ENCODE data around the gene DNAJB6. TPM values are rescaled to one million over a fixed set of nuclear protein-coding genes. Genes with fewer than 3 reads are reported as not detected.
A peak's percentile ranks its signal among the peaks of the same experiment; 100 is the strongest.

DNAJB6 gene
- total and polyA plus RNA-seq, 3 experiments from 2014 or later: 121 to 147 (median 124) TPM

- peaks cover under 1% of the 10 kb centered on the region for H3K4me1 ChIP-seq (ENCODE audit: insufficient read depth, low read length)
- Mint-ChIP-seq H3K36me3 (peaks cover 0 to 49% (median 8%) of the 10 kb centered on the region in 3 donors), H3K4me3 (no peak overlapping the region), H3K27me3 (no peaks in the 10 kb centered on the region), H3K9me3 (no peaks in the 10 kb centered on the region), H3K4me1 (peaks cover 9 to 18% (median 11%) of the 10 kb centered on the region in 3 donors), H3K27ac (peak overlapping the region in 1 of 8 donors; percentile 26)
- ChIA-PET CTCF (no interaction called here), POLR2A (no interaction called here)
- H3K9me3 ChIP-seq (ENCODE audit: low read length): no peaks in the 10 kb centered on the region
- H3K4me3 ChIP-seq (ENCODE audit: low read length): no peak overlapping the region
- H3K27ac ChIP-seq (ENCODE audit: low read depth, low read length): no peak overlapping the region
- peak in 1 of 5 donors; percentile 35 for DNase-seq
- H3K36me3 ChIP-seq (ENCODE audit: insufficient read depth, low read length): no peaks in the 10 kb centered on the region
- no peaks in the 10 kb centered on the region for H3K27me3 ChIP-seq (ENCODE audit: insufficient read depth, low read length, poor library complexity, severe bottlenecking)
These were observed 70.2 kb downstream of the DNAJB6 start for GRCh38 chr7:157406971-157407370.

GRCh38 chr7:157407512-157408257, 70.9 kb downstream of the DNAJB6 start:
- no peaks in the 10 kb centered on the region for H3K9me3 ChIP-seq (ENCODE audit: low read length)
- H3K27me3 ChIP-seq (ENCODE audit: insufficient read depth, low read length, poor library complexity, severe bottlenecking): no peaks in the 10 kb centered on the region
- peak in 1 of 5 donors; percentile 37 for DNase-seq
- H3K4me3 ChIP-seq (ENCODE audit: low read length): no peak overlapping the region
- POLR2A ChIA-PET: no interaction called here
- Mint-ChIP-seq H3K4me1 (peaks cover 13 to 25% (median 17%) of the 10 kb centered on the region in 3 donors), H3K4me3 (no peak overlapping the region), H3K36me3 (peaks cover 0 to 50% (median 8%) of the 10 kb centered on the region in 3 donors), H3K9me3 (no peaks in the 10 kb centered on the region), H3K27me3 (no peaks in the 10 kb centered on the region), H3K27ac (peak overlapping the region in 1 of 8 donors; percentile 52)
- H3K36me3 ChIP-seq (ENCODE audit: insufficient read depth, low read length): no peaks in the 10 kb centered on the region
- CTCF ChIA-PET: no interaction called here
- H3K27ac ChIP-seq (ENCODE audit: low read depth, low read length): no peak overlapping the region
- peaks cover 8% of the 10 kb centered on the region for H3K4me1 ChIP-seq (ENCODE audit: insufficient read depth, low read length)

DNA sequence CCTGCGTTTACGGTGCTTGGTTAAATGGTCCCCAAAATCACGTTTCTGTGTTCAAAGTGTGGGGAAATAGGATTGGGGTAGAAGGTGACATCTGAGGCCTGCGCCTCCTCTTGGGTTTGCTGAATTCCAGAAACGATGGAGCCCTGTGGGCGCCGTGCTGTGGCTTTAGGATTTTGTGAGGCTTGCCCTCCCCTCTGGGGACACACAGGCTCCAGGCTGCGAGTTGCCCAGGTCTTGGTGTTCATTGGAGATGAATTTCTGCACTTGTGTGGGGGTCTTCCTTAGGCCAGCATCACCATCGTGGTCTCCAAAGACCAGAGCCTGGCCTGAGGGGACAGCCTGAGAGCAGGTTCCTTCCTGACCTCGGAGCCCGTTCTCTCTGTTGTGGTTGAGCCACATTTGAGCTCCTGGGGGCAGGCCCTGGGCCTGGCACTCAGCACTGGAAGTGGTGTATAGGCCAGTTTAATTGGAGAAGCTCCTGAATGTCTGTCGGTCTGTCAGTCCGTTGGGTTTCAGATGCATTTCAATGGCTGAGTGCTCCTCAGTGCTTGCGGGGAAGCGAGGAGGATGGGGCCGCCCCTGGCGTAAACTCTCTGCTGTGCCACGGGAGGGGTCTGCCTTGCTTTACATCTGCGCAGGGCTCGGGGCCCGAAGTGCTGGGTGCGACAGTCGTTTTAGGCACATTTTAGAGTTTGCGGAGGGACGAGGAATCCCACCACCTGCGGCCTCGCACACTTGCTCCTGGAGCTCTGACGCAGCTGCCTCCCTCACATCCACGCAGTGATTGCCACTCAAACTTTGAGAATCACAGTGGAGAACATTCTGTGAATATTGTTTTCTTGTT, 71.7 kb downstream of the DNAJB6 start:
- Histone ChIP-seq H3K27ac (ENCODE audit: low read depth, low read length) (no peak overlapping the region), H3K36me3 (ENCODE audit: insufficient read depth, low read length) (no peaks in the 10 kb centered on the region), H3K4me3 (ENCODE audit: low read length) (no peak overlapping the region), H3K9me3 (ENCODE audit: low read length) (no peaks in the 10 kb centered on the region), H3K4me1 (ENCODE audit: insufficient read depth, low read length) (peaks cover 10% of the 10 kb centered on the region), H3K27me3 (ENCODE audit: insufficient read depth, low read length, poor library complexity, severe bottlenecking) (no peaks in the 10 kb centered on the region)
- peaks cover 13 to 27% (median 19%) of the 10 kb centered on the region in 3 donors for H3K4me1 Mint-ChIP-seq
- H3K4me3 Mint-ChIP-seq: no peak overlapping the region
- H3K36me3 Mint-ChIP-seq: peaks cover 0 to 47% (median 8%) of the 10 kb centered on the region in 3 donors
- peak overlapping the region in 4 of 8 donors; percentile 12 to 52 (median 30) for H3K27ac Mint-ChIP-seq
- ChIA-PET CTCF (no interaction called here), POLR2A (no interaction called here)
- H3K27me3 Mint-ChIP-seq: no peaks in the 10 kb centered on the region
- DNase-seq: peak in 1 of 5 donors; percentile 43
- no peaks in the 10 kb centered on the region for H3K9me3 Mint-ChIP-seq

DNA sequence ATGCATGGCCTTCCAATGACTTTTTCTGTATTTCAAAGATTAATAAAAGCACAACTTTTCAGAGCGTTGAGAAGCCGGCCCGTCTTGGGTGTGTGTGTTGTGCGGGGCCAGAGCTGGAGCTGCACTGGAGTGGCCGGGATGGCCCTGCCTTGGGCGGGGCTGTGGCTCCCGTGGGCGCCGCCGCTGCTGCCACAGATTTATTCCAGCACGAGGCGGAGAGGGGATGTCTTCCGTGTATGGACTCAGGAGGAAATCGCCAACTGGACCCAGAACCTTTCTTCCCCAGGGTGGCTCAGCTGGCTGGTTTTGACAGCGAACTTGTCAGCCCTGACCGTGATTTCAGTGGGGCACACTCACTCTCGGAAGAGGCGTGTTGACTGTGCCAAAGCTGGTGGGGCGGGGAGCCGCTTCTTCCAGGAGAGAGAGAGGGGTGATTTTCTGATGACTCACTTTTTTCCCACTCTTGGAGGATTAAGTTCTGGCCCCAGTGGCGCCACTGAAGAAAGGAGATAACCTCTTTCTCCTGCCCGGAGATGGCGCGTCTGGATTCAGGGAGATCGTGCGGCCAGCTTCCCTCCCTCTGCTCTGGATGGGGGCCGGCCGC, 72.4 kb downstream of the DNAJB6 start:
- Mint-ChIP-seq H3K4me3 (no peak overlapping the region), H3K4me1 (peaks cover 13 to 27% (median 19%) of the 10 kb centered on the region in 3 donors), H3K36me3 (peaks cover 0 to 48% (median 8%) of the 10 kb centered on the region in 3 donors), H3K27me3 (no peaks in the 10 kb centered on the region), H3K27ac (peak overlapping the region in 1 of 8 donors; percentile 12), H3K9me3 (no peaks in the 10 kb centered on the region)
- no peak for DNase-seq
- Histone ChIP-seq H3K4me1 (ENCODE audit: insufficient read depth, low read length) (peaks cover 10% of the 10 kb centered on the region), H3K27me3 (ENCODE audit: insufficient read depth, low read length, poor library complexity, severe bottlenecking) (no peaks in the 10 kb centered on the region), H3K9me3 (ENCODE audit: low read length) (no peaks in the 10 kb centered on the region), H3K27ac (ENCODE audit: low read depth, low read length) (no peak overlapping the region), H3K36me3 (ENCODE audit: insufficient read depth, low read length) (no peaks in the 10 kb centered on the region), H3K4me3 (ENCODE audit: low read length) (no peak overlapping the region)
- ChIA-PET CTCF (no interaction called here), POLR2A (no interaction called here)

GRCh38 chr7:157409753-157410727, 73.2 kb downstream of the DNAJB6 start:
- Mint-ChIP-seq H3K36me3 (peaks cover 0 to 53% (median 8%) of the 10 kb centered on the region in 3 donors), H3K4me1 (peaks cover 11 to 30% (median 19%) of the 10 kb centered on the region in 3 donors), H3K4me3 (no peak overlapping the region), H3K27ac (peak overlapping the region in 2 of 8 donors; percentile 29 to 69), H3K9me3 (no peaks in the 10 kb centered on the region), H3K27me3 (no peaks in the 10 kb centered on the region)
- Histone ChIP-seq H3K4me3 (ENCODE audit: low read length) (no peak overlapping the region), H3K36me3 (ENCODE audit: insufficient read depth, low read length) (no peaks in the 10 kb centered on the region), H3K27me3 (ENCODE audit: insufficient read depth, low read length, poor library complexity, severe bottlenecking) (no peaks in the 10 kb centered on the region), H3K27ac (ENCODE audit: low read depth, low read length) (no peak overlapping the region), H3K9me3 (ENCODE audit: low read length) (no peaks in the 10 kb centered on the region), H3K4me1 (ENCODE audit: insufficient read depth, low read length) (peaks cover 10% of the 10 kb centered on the region)
- POLR2A ChIA-PET: no interaction called here
- peak in 1 of 5 donors; percentile 48 for DNase-seq
- CTCF ChIA-PET: no interaction called here

DNA sequence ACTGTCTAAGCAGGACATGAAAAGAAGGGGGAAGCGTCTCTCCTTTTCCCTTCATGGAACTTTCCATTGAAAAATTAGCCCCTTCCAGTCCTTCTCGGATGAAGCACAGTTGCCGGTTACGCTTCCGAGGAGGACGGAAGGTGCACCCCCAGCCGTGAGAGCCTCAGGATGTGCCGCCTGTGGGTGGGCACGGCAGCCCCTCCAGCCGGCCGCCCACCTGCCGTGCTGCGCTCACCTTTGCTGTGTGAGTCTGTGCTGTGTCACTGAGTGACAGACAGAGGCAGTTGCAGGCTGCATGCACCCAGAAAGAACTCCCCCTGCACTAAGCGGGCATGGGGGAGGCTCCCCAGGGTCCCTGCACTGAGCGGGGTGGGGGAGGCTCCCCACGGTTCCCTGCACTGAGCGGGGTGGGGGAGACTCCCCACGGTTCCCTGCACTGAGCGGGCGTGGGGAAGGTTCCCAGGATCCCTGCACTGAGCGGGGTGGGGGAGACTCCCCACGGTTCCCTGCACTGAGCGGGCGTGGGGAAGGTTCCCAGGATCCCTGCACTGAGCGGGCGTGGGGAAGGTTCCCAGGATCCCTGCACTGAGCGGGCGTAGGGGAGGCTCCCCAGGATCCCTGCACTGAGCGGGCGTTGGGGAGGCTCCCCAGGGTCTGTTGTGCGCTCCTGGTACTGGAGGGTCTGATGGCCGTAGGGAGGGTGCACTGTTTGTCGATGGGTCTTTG, 74.2 kb downstream of the DNAJB6 start:
- Histone ChIP-seq H3K4me3 (ENCODE audit: low read length) (no peak overlapping the region), H3K36me3 (ENCODE audit: insufficient read depth, low read length) (no peaks in the 10 kb centered on the region), H3K9me3 (ENCODE audit: low read length) (no peaks in the 10 kb centered on the region), H3K27ac (ENCODE audit: low read depth, low read length) (no peak overlapping the region), H3K27me3 (ENCODE audit: insufficient read depth, low read length, poor library complexity, severe bottlenecking) (no peaks in the 10 kb centered on the region), H3K4me1 (ENCODE audit: insufficient read depth, low read length) (peaks cover 10% of the 10 kb centered on the region)
- Mint-ChIP-seq H3K4me3 (peak overlapping the region in 2 of 7 donors; percentile 73 to 74), H3K36me3 (peaks cover 0 to 57% (median 10%) of the 10 kb centered on the region in 3 donors), H3K27me3 (no peaks in the 10 kb centered on the region), H3K4me1 (peaks cover 11 to 30% (median 19%) of the 10 kb centered on the region in 3 donors), H3K27ac (peak overlapping the region in 7 of 8 donors; percentile 26 to 94 (median 90)), H3K9me3 (no peaks in the 10 kb centered on the region)
- no peak for DNase-seq
- ChIA-PET POLR2A (no interaction called here), CTCF (no interaction called here)

GRCh38 chr7:157411580-157411979, 74.8 kb downstream of the DNAJB6 start:
- Mint-ChIP-seq H3K36me3 (peaks cover 0 to 63% (median 13%) of the 10 kb centered on the region in 3 donors), H3K27ac (peak overlapping the region; percentile 26 to 97 (median 91)), H3K9me3 (no peaks in the 10 kb centered on the region), H3K27me3 (no peaks in the 10 kb centered on the region), H3K4me3 (peak overlapping the region; percentile 3 to 74 (median 70)), H3K4me1 (peaks cover 11 to 30% (median 19%) of the 10 kb centered on the region in 3 donors)
- DNase-seq: peak in 4 of 5 donors; percentile 47 to 75 (median 57)
- Histone ChIP-seq H3K27me3 (ENCODE audit: insufficient read depth, low read length, poor library complexity, severe bottlenecking) (no peaks in the 10 kb centered on the region), H3K4me1 (ENCODE audit: insufficient read depth, low read length) (peaks cover 10% of the 10 kb centered on the region), H3K27ac (ENCODE audit: low read depth, low read length) (peak overlapping the region; percentile 51), H3K9me3 (ENCODE audit: low read length) (no peaks in the 10 kb centered on the region), H3K4me3 (ENCODE audit: low read length) (no peak overlapping the region), H3K36me3 (ENCODE audit: insufficient read depth, low read length) (no peaks in the 10 kb centered on the region)
- ChIA-PET CTCF (no interaction called here), POLR2A (no interaction called here)
